ENCODE data around the gene FAR1.

GRCh38 chr11:13761250-13761649, 92.8 kb downstream of the FAR1 start:
- no peak for TF ChIP-seq POLR2A (IDR thresholded peaks at IDR 0.05; ENCODE audit: low read depth, low read length)
- no peak for TF ChIP-seq CTCF (conservative IDR thresholded peaks at IDR 0.05; ENCODE audit: low read depth, low read length)
- no peak for TF ChIP-seq NFE2L2 (IDR thresholded peaks at IDR 0.05; ENCODE audit: low read depth, low read length)
- no peak for TF ChIP-seq RAD21 (IDR thresholded peaks at IDR 0.05; ENCODE audit: low read length)
- TF ChIP-seq, protein P1, sequence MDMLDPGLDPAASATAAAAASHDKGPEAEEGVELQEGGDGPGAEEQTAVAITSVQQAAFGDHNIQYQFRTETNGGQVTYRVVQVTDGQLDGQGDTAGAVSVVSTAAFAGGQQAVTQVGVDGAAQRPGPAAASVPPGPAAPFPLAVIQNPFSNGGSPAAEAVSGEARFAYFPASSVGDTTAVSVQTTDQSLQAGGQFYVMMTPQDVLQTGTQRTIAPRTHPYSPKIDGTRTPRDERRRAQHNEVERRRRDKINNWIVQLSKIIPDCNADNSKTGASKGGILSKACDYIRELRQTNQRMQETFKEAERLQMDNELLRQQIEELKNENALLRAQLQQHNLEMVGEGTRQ (IDR thresholded peaks at IDR 0.05; ENCODE audit: low read depth, low read length): no peak
- no peak for TF ChIP-seq BHLHE40 (IDR thresholded peaks at IDR 0.05; ENCODE audit: low read depth, low read length)
- no peak for TF ChIP-seq MAZ (IDR thresholded peaks at IDR 0.05; ENCODE audit: borderline replicate concordance, low read depth, low read length)
- no peak for TF ChIP-seq MXI1 (IDR thresholded peaks at IDR 0.05; ENCODE audit: borderline replicate concordance, low read depth, low read length)
- TF ChIP-seq MAFK (IDR thresholded peaks at IDR 0.05; ENCODE audit: low read depth, low read length): no peak
- no peak for TF ChIP-seq SMC3 (IDR thresholded peaks at IDR 0.05; ENCODE audit: low read depth, low read length)
- TF ChIP-seq RFX5 (IDR thresholded peaks at IDR 0.05; ENCODE audit: low read depth, low read length): no peak
- TF ChIP-seq RCOR1 (IDR thresholded peaks at IDR 0.05; ENCODE audit: insufficient replicate concordance, low read length): no peak
